H9 (cell line): ENCODE measurements around the gene GNPDA1. TPM values are rescaled to one million over a fixed set of nuclear protein-coding genes. Genes with fewer than 3 reads are reported as not detected.

Experiments
- DNase-seq: peaks from one replicate; pipeline ENCODE4 v3.0.0-alpha.2; 2017
- H2AFZ ChIP-seq: one replicate; pipeline ENCODE4 v1.6.1; 2013; ENCODE audit warnings: mild to moderate bottlenecking, low read length, control low read depth, moderate library complexity
- H2AK5ac ChIP-seq: 2 replicates; pipeline ENCODE4 v1.6.1; 2013; ENCODE audit warnings: low read length, control low read depth, mixed read lengths; ENCODE audit not compliant: insufficient read length
- H2BK120ac ChIP-seq: one replicate; pipeline ENCODE4 v1.6.1; 2013; ENCODE audit warnings: low read depth, mild to moderate bottlenecking, low read length, control low read depth, inconsistent platforms; ENCODE audit not compliant: poor library complexity, severe bottlenecking
- H2BK12ac ChIP-seq: 2 replicates; pipeline ENCODE4 v1.6.1; 2013; ENCODE audit warnings: low read length, control low read depth, mixed read lengths, low read depth; ENCODE audit not compliant: insufficient read length
- H2BK15ac ChIP-seq: 2 replicates; pipeline ENCODE4 v1.6.1; 2013; ENCODE audit warnings: low read depth, low read length, control low read depth
- H2BK20ac ChIP-seq: one replicate; pipeline ENCODE4 v1.6.1; 2013; ENCODE audit warnings: low read depth, mild to moderate bottlenecking, low read length, control low read depth, inconsistent platforms; ENCODE audit not compliant: poor library complexity, severe bottlenecking
- H2BK5ac ChIP-seq: 2 replicates; pipeline ENCODE4 v1.6.1; 2013; ENCODE audit warnings: low read length, control low read depth, mixed read lengths; ENCODE audit not compliant: insufficient read length
- H3K14ac ChIP-seq: 2 replicates; pipeline ENCODE4 v1.6.1; 2013; ENCODE audit warnings: low read length, control low read depth; ENCODE audit not compliant: insufficient read depth
- H3K18ac ChIP-seq: 2 replicates; pipeline ENCODE4 v1.6.1; 2013; ENCODE audit warnings: low read depth, mild to moderate bottlenecking, mixed read lengths, low read length, control low read depth; ENCODE audit not compliant: insufficient read length
- H3K23ac ChIP-seq: 2 replicates; pipeline ENCODE4 v1.6.1; 2013; ENCODE audit warnings: low read length, control low read depth, mixed read lengths, low read depth; ENCODE audit not compliant: insufficient read length
- H3K23me2 ChIP-seq: 2 replicates; pipeline ENCODE4 v1.6.1; 2013; ENCODE audit warnings: low read depth, mild to moderate bottlenecking, mixed read lengths, low read length, control low read depth; ENCODE audit not compliant: insufficient read length, poor library complexity, severe bottlenecking
- H3K27ac ChIP-seq: 2 replicates; pipeline ENCODE4 v1.5.1; 2013; ENCODE audit warnings: low read length, control low read depth, mixed read lengths, low read depth; ENCODE audit not compliant: insufficient read length
- H3K27me3 ChIP-seq: 2 replicates; pipeline ENCODE4 v1.6.1; 2013; ENCODE audit warnings: low read length, control low read depth, inconsistent platforms; ENCODE audit not compliant: insufficient read depth
- H3K4ac ChIP-seq: 2 replicates; pipeline ENCODE4 v1.6.1; 2013; ENCODE audit warnings: low read depth, mild to moderate bottlenecking, control low read depth, inconsistent platforms, low read length, moderate library complexity
- H3K4me1 ChIP-seq: 2 replicates; pipeline ENCODE4 v1.6.1; 2013; ENCODE audit warnings: low read length, control low read depth, inconsistent platforms; ENCODE audit not compliant: insufficient read depth
- H3K4me2 ChIP-seq: 2 replicates; pipeline ENCODE4 v1.6.1; 2013; ENCODE audit warnings: low read length, control low read depth, mixed read lengths; ENCODE audit not compliant: insufficient read length, insufficient read depth
- H3K56ac ChIP-seq: 2 replicates; pipeline ENCODE4 v1.6.1; 2013; ENCODE audit warnings: low read depth, mild to moderate bottlenecking, mixed read lengths, low read length, control low read depth; ENCODE audit not compliant: insufficient read length
- H3K79me1 ChIP-seq: 2 replicates; pipeline ENCODE4 v1.6.1; 2013; ENCODE audit warnings: low read depth, mild to moderate bottlenecking, moderate library complexity, low read length, control low read depth, inconsistent platforms; ENCODE audit not compliant: insufficient read depth, poor library complexity, severe bottlenecking
- H3K79me2 ChIP-seq: 2 replicates; pipeline ENCODE4 v1.6.1; 2013; ENCODE audit warnings: low read length, control low read depth, inconsistent platforms; ENCODE audit not compliant: insufficient read depth
- H3K9ac ChIP-seq: 2 replicates; pipeline ENCODE4 v1.6.1; 2013; ENCODE audit warnings: low read length, control low read depth, mixed read lengths; ENCODE audit not compliant: insufficient read length; ENCODE audit errors: extremely low read depth
- H3K9me3 ChIP-seq: one replicate; pipeline ENCODE4 v1.6.1; 2013; ENCODE audit warnings: low read depth, low read length, inconsistent platforms; ENCODE audit not compliant: control insufficient read depth
- H3T11ph ChIP-seq: one replicate; pipeline ENCODE4 v1.6.1; 2013; ENCODE audit warnings: mild to moderate bottlenecking, low read length, control low read depth, inconsistent platforms
- H4K20me1 ChIP-seq: one replicate; pipeline ENCODE4 v1.6.1; 2013; ENCODE audit not compliant: control insufficient read depth, insufficient read length, insufficient read depth
- H4K5ac ChIP-seq: 2 replicates; pipeline ENCODE4 v1.6.1; 2013; ENCODE audit warnings: low read depth, mild to moderate bottlenecking, mixed read lengths, low read length, control low read depth; ENCODE audit not compliant: insufficient read length
- H4K8ac ChIP-seq: replicated peaks from 2 replicates; pipeline ENCODE4 v1.6.1; 2013; ENCODE audit warnings: low read length, control low read depth, mixed read lengths, low read depth; ENCODE audit not compliant: insufficient read length
- H4K91ac ChIP-seq: 2 replicates; pipeline ENCODE4 v1.6.1; 2013; ENCODE audit warnings: low read depth, mild to moderate bottlenecking, moderate library complexity, mixed read lengths, low read length, control low read depth; ENCODE audit not compliant: insufficient read length
- H3K27ac Mint-ChIP-seq, 3 experiments: 2 replicates in 2 of 3; 3 replicates in 1 of 3; pipeline ENCODE4 v1.8.0; 2020 to 2021; ENCODE audit warnings: mixed read lengths in 3 of 3, mild to moderate bottlenecking in 1 of 3, moderate library complexity in 1 of 3
- H3K27me3 Mint-ChIP-seq: 2 replicates; pipeline ENCODE4 v1.8.0; 2021; ENCODE audit warnings: low read depth, mild to moderate bottlenecking, moderate library complexity, mixed read lengths
- H3K36me3 Mint-ChIP-seq, 3 experiments: 2 replicates in 2 of 3; 3 replicates in 1 of 3; pipeline ENCODE4 v1.8.0; 2020 to 2021; ENCODE audit warnings: low read depth in 3 of 3, mixed read lengths in 3 of 3; ENCODE audit not compliant: insufficient read depth in 1 of 3
- H3K4me1 Mint-ChIP-seq, 2 experiments: 2 replicates each; pipeline ENCODE4 v1.8.0; 2020; ENCODE audit warnings: mixed read lengths in 2 of 2
- H3K4me3 Mint-ChIP-seq, 2 experiments: 2 replicates in 1 of 2; 3 replicates in 1 of 2; pipeline ENCODE4 v1.8.0; 2020 to 2021; ENCODE audit warnings: mild to moderate bottlenecking in 2 of 2, mixed read lengths in 2 of 2, moderate library complexity in 1 of 2
- H3K9me3 Mint-ChIP-seq, 2 experiments: 2 replicates in 1 of 2; 3 replicates in 1 of 2; pipeline ENCODE4 v1.8.0; 2020; ENCODE audit warnings: mild to moderate bottlenecking in 2 of 2, mixed read lengths in 2 of 2, moderate library complexity in 1 of 2
- WGBS: extraction: QIAGEN DNeasy Blood & Tissue Kit; methylation state at CpG from one replicate; pipeline ENCODE4 v1.1.7; 2013; ENCODE audit warnings: missing lambda C conversion rate, low lambda C conversion rate, mixed read lengths; ENCODE audit not compliant: insufficient read length; ENCODE audit errors: extremely low coverage; 5-methylcytosine and 5-hydroxymethylcytosine counted together
- total RNA-seq: library from RNA; stranded (reverse); gene quantifications from 2 replicates; pipeline ENCODE4 v1.2.1, GENCODE V29; 2021
- TF ChIP-seq, protein P1 (sequence below): fragments of 200-600 bp; sonication (generic); conservative IDR thresholded peaks from 3 replicates; pipeline ENCODE4 v1.8.0; 2021; ENCODE audit warnings: antibody characterized with exemption, mild to moderate bottlenecking

Gene GNPDA1
- total RNA-seq, 1 experiment from 2014 or later, result 66.8 TPM

- Histone ChIP-seq H3K23ac (no peak overlapping the region), H2AK5ac (no peak overlapping the region), H2BK12ac (no peak overlapping the region), H3K23me2 (peaks cover 8% of the 10 kb centered on the region), H3K27ac (no peak overlapping the region), H3K9ac (no peak overlapping the region), H3K79me2 (no peaks in the 10 kb centered on the region), H2BK120ac (no peak overlapping the region), H3K4me1 (no peaks in the 10 kb centered on the region; the same call in 1 of the 2 replicates), H2AFZ (no peak overlapping the region), H4K91ac (no peak overlapping the region), H2BK15ac (no peak overlapping the region), H3K9me3 (no peaks in the 10 kb centered on the region), H3K4me2 (no peak overlapping the region), H2BK5ac (no peak overlapping the region), H2BK20ac (no peak overlapping the region), H4K20me1 (peaks cover 2% of the 10 kb centered on the region), H3K4ac (no peak overlapping the region), H4K5ac (no peak overlapping the region), H3T11ph (no peak overlapping the region), H3K27me3 (no peaks in the 10 kb centered on the region), H3K14ac (no peak overlapping the region), H3K79me1 (no peaks in the 10 kb centered on the region), H3K18ac (no peak overlapping the region), H3K56ac (no peak overlapping the region), H4K8ac (no peak overlapping the region)
- H3K9me3 Mint-ChIP-seq, result no peaks in the 10 kb centered on the region
- no peaks in the 10 kb centered on the region for H3K27me3 Mint-ChIP-seq
- H3K36me3 Mint-ChIP-seq, result peaks cover 12 to 56% (median 51%) of the 10 kb centered on the region in 3 experiments; a peak in 6 of 7 replicates
- WGBS, result no CpG with 5 or more reads among the region's 4 CpGs
- TF ChIP-seq, protein P1, sequence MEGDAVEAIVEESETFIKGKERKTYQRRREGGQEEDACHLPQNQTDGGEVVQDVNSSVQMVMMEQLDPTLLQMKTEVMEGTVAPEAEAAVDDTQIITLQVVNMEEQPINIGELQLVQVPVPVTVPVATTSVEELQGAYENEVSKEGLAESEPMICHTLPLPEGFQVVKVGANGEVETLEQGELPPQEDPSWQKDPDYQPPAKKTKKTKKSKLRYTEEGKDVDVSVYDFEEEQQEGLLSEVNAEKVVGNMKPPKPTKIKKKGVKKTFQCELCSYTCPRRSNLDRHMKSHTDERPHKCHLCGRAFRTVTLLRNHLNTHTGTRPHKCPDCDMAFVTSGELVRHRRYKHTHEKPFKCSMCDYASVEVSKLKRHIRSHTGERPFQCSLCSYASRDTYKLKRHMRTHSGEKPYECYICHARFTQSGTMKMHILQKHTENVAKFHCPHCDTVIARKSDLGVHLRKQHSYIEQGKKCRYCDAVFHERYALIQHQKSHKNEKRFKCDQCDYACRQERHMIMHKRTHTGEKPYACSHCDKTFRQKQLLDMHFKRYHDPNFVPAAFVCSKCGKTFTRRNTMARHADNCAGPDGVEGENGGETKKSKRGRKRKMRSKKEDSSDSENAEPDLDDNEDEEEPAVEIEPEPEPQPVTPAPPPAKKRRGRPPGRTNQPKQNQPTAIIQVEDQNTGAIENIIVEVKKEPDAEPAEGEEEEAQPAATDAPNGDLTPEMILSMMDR, result no peak
- H3K4me3 Mint-ChIP-seq, result no peak overlapping the region
- DNase-seq, result no peak
- peaks cover 8 to 11% of the 10 kb centered on the region in 2 experiments for H3K4me1 Mint-ChIP-seq
- H3K27ac Mint-ChIP-seq, result no peak overlapping the region
Measured at GRCh38 chr5:142009886-142010285, 2.9 kb downstream of the GNPDA1 start.
